Kidney (tissue), 14 donors: Measurements from ENCODE around the gene CCDC57. TPM values are rescaled to one million over a fixed set of nuclear protein-coding genes. Genes with fewer than 3 reads are reported as not detected.

Experiments
- DNase-seq, 5 donors: peaks; one replicate each; pipeline ENCODE4 v3.0.0-alpha.2; 2013 to 2020
- FAIRE-seq: peaks from 2 replicates; lab custom pipeline; 2012; peaks lifted over from hg19 to GRCh38; lab: Jason Lieb, UNC
- H3K27ac ChIP-seq, 2 donors: one replicate each; pipeline ENCODE4 v1.7.0; 2013; ENCODE audit warnings: low read depth in 2 of 2, low read length in 2 of 2, inconsistent platforms in 1 of 2
- H3K27me3 ChIP-seq: one replicate; pipeline ENCODE4 v1.7.1; 2013; ENCODE audit warnings: low read length, inconsistent platforms; ENCODE audit not compliant: control insufficient read depth, insufficient read depth
- H3K36me3 ChIP-seq, 3 donors: one replicate each; pipeline versions ENCODE4 v1.7.0 to v1.7.1; 2013; ENCODE audit warnings: low read length in 3 of 3, control low read depth in 1 of 3, inconsistent platforms in 1 of 3; ENCODE audit not compliant: insufficient read depth in 3 of 3, control insufficient read depth in 2 of 3
- H3K4me1 ChIP-seq, 3 donors: one replicate each; pipeline versions ENCODE4 v1.7.0 to v1.7.1; 2013; ENCODE audit warnings: low read length in 3 of 3, inconsistent platforms in 1 of 3, low read depth in 1 of 3; ENCODE audit not compliant: control insufficient read depth in 2 of 3, insufficient read depth in 2 of 3
- H3K4me3 ChIP-seq, 3 donors: one replicate each; pipeline versions ENCODE4 v1.7.0 to v1.8.1; 2013; ENCODE audit warnings: low read length in 3 of 3, control low read depth in 1 of 3, inconsistent platforms in 1 of 3
- H3K9ac ChIP-seq, 3 donors: one replicate each; pipeline versions ENCODE4 v1.7.0 to v1.7.1; 2013; ENCODE audit warnings: low read length in 3 of 3, control low read depth in 1 of 3, inconsistent platforms in 1 of 3
- H3K9me3 ChIP-seq, 3 donors: one replicate each; pipeline versions ENCODE4 v1.7.0 to v1.7.1; 2013; ENCODE audit warnings: low read length in 3 of 3, control low read depth in 1 of 3, inconsistent platforms in 1 of 3; ENCODE audit not compliant: control insufficient read depth in 2 of 3, insufficient read depth in 1 of 3
- intact Hi-C: fragments of 100-400 bp; cut with DNase I; formaldehyde crosslinking; loops from one replicate; pipeline ENCODE4 v1.11.1; 2022
- polyA plus RNA-seq: library from polyadenylated mRNA; stranded (reverse); fragments of 350-450 nt; fragmentation: Illumina TruSeq; extraction: RNeasy Lipid Tissue Mini Kit (QIAGEN cat#74804); gene quantifications from one replicate; pipeline ENCODE4 v1.2.3, GENCODE V29; 2014; ENCODE audit warnings: low read depth, low replicate concordance; ENCODE audit not compliant: insufficient read depth
- total RNA-seq: library from RNA; stranded (reverse); fragmentation: NEBNext Ultra II Directional; extraction: Animal tissue kit (Norgen Biotek cat#: 25700); gene quantifications from one replicate; pipeline ENCODE4 v1.2.1, GENCODE V29; 2021
- TF ChIP-seq, protein P1 (sequence below): IDR thresholded peaks from 3 replicates; pipeline ENCODE4 v1.5.1; 2012; ENCODE audit warnings: mild to moderate bottlenecking, moderate library complexity, borderline replicate concordance; ENCODE audit not compliant: insufficient read depth; ENCODE audit errors: extremely low read depth
- donor health status: control.
- donor health status: control.
- donor health status: control.
- donor health status: control.
- donor health status: control.
- donor health status: DM: yes; HTN: yes; CAD: no.
- donor health status: Normal renal cell carcinoma (clear cell type).

Gene CCDC57
- total and polyA plus RNA-seq, 2 donors from 2014 or later: 46.7 to 79.4 TPM

DNA sequence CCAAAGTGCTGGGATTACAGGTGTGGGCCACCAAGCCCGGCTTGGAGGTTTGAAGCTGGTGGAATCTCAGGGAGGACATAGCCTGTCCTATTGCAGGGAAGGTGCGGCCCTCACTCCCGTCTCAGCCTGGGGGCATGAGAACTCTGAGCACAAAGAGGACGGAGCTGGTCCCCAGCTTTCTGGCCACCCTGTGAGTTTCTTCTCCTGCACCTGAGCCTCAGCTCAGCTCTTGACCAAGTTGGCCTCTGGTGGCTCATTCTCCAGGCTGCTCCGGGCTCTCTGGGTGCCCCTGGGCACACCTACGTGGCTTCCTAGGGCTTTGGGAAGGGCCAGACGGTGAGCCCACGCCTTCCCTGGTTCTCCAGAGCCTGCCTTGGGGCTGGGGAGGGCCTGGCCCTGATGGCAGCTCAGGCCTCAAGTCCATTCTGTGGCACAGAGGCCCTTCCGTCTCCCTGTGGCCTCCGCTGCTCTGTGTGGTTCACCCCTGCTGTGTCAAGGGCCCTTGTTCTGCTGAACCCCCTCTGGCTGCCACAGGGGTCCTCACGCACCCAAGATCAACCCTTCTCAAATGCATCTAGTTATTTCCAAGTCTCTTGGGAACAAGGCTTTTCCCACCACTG, 107.7 kb downstream of the CCDC57 start:
- no peak for DNase-seq
- no peaks in the 10 kb centered on the region for H3K27me3 ChIP-seq
- peak overlapping the region; percentile 22 to 32 for H3K27ac ChIP-seq
- no peak for FAIRE-seq
- no peaks in the 10 kb centered on the region for H3K9me3 ChIP-seq
- intact Hi-C loops: no loop called here
- H3K36me3 ChIP-seq: peaks cover 0 to 2% (median 0%) of the 10 kb centered on the region in 3 donors
- H3K4me1 ChIP-seq: peaks cover 0 to 49% (median 21%) of the 10 kb centered on the region in 3 donors
- H3K4me3 ChIP-seq: no peak overlapping the region
- no peak overlapping the region for H3K9ac ChIP-seq
- TF ChIP-seq, protein P1, sequence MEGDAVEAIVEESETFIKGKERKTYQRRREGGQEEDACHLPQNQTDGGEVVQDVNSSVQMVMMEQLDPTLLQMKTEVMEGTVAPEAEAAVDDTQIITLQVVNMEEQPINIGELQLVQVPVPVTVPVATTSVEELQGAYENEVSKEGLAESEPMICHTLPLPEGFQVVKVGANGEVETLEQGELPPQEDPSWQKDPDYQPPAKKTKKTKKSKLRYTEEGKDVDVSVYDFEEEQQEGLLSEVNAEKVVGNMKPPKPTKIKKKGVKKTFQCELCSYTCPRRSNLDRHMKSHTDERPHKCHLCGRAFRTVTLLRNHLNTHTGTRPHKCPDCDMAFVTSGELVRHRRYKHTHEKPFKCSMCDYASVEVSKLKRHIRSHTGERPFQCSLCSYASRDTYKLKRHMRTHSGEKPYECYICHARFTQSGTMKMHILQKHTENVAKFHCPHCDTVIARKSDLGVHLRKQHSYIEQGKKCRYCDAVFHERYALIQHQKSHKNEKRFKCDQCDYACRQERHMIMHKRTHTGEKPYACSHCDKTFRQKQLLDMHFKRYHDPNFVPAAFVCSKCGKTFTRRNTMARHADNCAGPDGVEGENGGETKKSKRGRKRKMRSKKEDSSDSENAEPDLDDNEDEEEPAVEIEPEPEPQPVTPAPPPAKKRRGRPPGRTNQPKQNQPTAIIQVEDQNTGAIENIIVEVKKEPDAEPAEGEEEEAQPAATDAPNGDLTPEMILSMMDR: no peak

DNA sequence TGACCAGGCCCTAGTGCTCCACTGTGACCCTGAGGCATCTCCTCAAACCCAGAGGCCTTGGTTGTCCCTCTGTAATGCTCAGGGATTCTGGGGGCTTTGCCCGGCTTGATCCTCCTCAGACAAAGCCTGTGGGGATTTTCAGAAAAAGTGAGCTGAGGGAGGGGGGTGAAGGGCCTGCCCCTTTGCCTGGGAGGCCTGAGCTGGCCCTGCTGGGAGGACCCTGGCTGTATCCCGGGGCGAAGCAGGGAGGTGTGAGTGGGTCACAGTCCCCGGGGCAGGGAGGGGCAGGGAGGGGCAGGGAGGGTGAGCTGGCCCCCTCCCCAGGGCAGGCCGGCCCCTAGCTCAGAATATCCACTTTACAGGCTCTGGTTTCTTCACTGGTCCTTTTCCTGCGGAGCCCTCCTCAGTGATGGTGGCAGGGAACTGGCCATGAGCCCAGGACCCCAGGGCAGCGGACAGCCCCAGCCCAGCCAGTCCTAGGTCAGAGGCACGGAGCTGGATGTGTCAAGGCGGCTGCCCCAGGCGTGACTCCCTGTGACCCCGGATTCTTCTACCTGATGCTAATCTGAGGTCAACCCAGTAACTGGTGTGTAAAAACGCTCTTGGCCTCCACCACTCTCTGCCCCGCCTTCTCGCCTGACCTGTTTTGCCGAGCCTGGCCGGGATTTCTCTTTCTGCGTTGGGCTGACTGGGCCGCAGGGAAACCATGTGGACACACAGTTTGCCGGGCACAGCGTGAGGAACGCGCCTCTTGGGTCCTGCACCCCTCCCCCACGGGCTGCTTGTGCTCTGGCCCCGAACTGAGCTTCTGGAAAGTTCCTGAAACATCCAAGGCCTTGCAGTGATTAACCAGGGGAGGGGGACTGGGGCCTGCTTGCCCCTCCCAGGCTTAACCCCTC, 108.8 kb downstream of the CCDC57 start:
- peak; percentile 73 to 93 (median 83) for DNase-seq
- no peak overlapping the region for H3K4me3 ChIP-seq
- FAIRE-seq: no peak
- peaks cover 0 to 57% (median 29%) of the 10 kb centered on the region in 3 donors for H3K4me1 ChIP-seq
- peak overlapping the region in 1 of 3 donors; percentile 40 for H3K9ac ChIP-seq
- peak overlapping the region; percentile 70 to 83 for H3K27ac ChIP-seq
- intact Hi-C loops: no loop called here
- no peaks in the 10 kb centered on the region for H3K27me3 ChIP-seq
- H3K36me3 ChIP-seq: peaks cover 0 to 2% (median 0%) of the 10 kb centered on the region in 3 donors
- H3K9me3 ChIP-seq: no peaks in the 10 kb centered on the region
- TF ChIP-seq, protein P1: no peak

DNA sequence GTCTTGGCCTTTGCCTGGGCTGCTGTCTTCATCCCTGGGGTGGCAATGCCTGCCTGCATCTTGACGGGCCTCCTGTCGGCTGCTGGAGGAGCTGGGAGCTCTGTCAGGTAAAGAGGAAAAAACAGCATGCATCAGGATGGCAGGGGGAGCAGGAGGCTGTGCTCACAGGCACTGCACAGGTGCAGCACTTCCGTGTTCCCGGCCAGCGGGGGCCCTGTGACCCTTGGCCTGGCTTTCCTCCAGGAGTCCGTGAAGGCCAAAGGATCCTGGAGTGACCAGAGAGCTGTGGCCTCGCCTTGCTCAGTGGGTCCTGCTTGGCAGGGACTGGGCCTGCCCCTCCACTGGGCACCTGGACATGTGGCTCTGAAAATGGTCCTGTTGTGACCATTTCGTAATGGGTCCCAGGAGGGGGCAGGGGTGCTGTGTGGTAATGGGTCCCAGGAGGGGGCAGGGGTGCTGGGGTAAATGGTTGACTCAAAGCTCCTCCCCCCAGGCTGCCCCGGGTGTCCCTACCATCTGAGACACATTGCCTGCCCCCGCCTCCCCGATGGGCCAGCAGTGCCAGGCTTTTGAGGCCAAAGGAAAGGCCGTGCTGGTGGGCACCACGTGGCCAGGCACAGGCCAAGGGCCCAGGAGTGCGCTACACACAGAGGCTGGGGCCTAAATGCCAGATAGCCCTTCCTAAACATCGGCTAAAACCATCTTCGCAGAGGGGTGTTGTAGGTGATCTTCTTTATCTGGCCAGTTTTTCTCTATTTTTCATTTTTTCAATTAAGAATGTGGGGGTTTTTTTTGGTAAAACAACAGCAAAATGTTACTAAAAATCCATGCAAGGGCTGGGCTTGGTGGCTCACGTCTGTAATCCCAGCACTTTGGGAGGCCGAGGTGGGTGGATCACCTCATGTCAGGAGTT, 110.6 kb downstream of the CCDC57 start:
- peak in 1 of 5 donors; percentile 31 for DNase-seq
- Histone ChIP-seq H3K4me3 (no peak overlapping the region), H3K36me3 (no peaks in the 10 kb centered on the region), H3K27me3 (no peaks in the 10 kb centered on the region), H3K4me1 (peaks cover 0 to 51% (median 26%) of the 10 kb centered on the region in 3 donors), H3K27ac (peak overlapping the region; percentile 59 to 80), H3K9ac (no peak overlapping the region), H3K9me3 (no peaks in the 10 kb centered on the region)
- intact Hi-C loops: no loop called here
- TF ChIP-seq, protein P1: no peak
- no peak for FAIRE-seq
